Epidermal melanocyte (primary cell): ENCODE measurements around the gene VSIR.
A peak's percentile ranks its signal among the peaks of the same experiment; 100 is the strongest.

Source experiments
- DNase-seq: peaks from one replicate; pipeline ENCODE4 v3.0.0; 2011; ENCODE audit warnings: low spot score; ENCODE audit not compliant: insufficient read length

Gene VSIR

GRCh38 chr10:71747039-71747531 is 26.2 kb downstream of the VSIR start:
- no peak for DNase-seq

GRCh38 chr10:71746344-71747037 is 26.8 kb downstream of the VSIR start:
- DNase-seq, result no peak

- DNase-seq, result no peak
Measured at GRCh38 chr10:71745664-71746250, 27.6 kb downstream of the VSIR start.

GRCh38 chr10:71744897-71745663 is 28.2 kb downstream of the VSIR start:
- DNase-seq, result no peak

GRCh38 chr10:71743866-71744265 is 29.5 kb downstream of the VSIR start:
- DNase-seq, result no peak

GRCh38 chr10:71743089-71743838 is 30.1 kb downstream of the VSIR start:
- no peak for DNase-seq

GRCh38 chr10:71742301-71743088 is 30.8 kb downstream of the VSIR start:
- no peak for DNase-seq

GRCh38 chr10:71741671-71742070 is 31.6 kb downstream of the VSIR start:
- no peak for DNase-seq

GRCh38 chr10:71741029-71741428 is 32.3 kb downstream of the VSIR start:
- no peak for DNase-seq

- no peak for DNase-seq
Measured at GRCh38 chr10:71740069-71740653, 33.2 kb downstream of the VSIR start.

GRCh38 chr10:71739358-71739900 is 33.9 kb downstream of the VSIR start:
- no peak for DNase-seq

- DNase-seq, result peak; percentile 69
Measured at GRCh38 chr10:71737834-71738197, 35.5 kb downstream of the VSIR start.

GRCh38 chr10:71737001-71737833 is 36.1 kb downstream of the VSIR start:
- no peak for DNase-seq

- no peak for DNase-seq
Measured at GRCh38 chr10:71736570-71736952, 36.8 kb downstream of the VSIR start.

GRCh38 chr10:71735709-71736569 is 37.4 kb downstream of the VSIR start:
- no peak for DNase-seq

GRCh38 chr10:71734797-71735196 is 38.5 kb downstream of the VSIR start:
- DNase-seq, result no peak

GRCh38 chr10:71731791-71732190 is 41.5 kb downstream of the VSIR start:
- DNase-seq, result no peak

GRCh38 chr10:71729161-71729636 is 44.1 kb downstream of the VSIR start:
- DNase-seq, result no peak
